Endodermal cell (in vitro differentiated cells): ENCODE measurements around the gene CCDC102A. TPM values are rescaled to one million over a fixed set of nuclear protein-coding genes. Genes with fewer than 3 reads are reported as not detected.

Source experiments
- DNase-seq: peaks from one replicate; pipeline ENCODE4 v3.0.0-alpha.2; 2017
- H3K27ac ChIP-seq: 2 replicates; pipeline ENCODE4 v1.5.1; 2013; ENCODE audit warnings: mild to moderate bottlenecking, low read depth, low read length, moderate library complexity
- H3K27me3 ChIP-seq: 2 replicates; pipeline ENCODE4 v1.6.1; 2013; ENCODE audit warnings: mild to moderate bottlenecking, low read length, moderate library complexity; ENCODE audit not compliant: insufficient read depth, control insufficient read depth, poor library complexity, severe bottlenecking
- H3K36me3 ChIP-seq: 2 replicates; pipeline ENCODE4 v1.7.0; 2013; ENCODE audit warnings: mild to moderate bottlenecking, low read length, moderate library complexity; ENCODE audit not compliant: control insufficient read depth, insufficient read depth
- H3K4me1 ChIP-seq: one replicate; pipeline ENCODE4 v1.7.0; 2013; ENCODE audit warnings: low read length; ENCODE audit not compliant: control insufficient read depth, insufficient read depth
- H3K4me3 ChIP-seq: 2 replicates; pipeline ENCODE4 v1.5.1; 2013; ENCODE audit warnings: mild to moderate bottlenecking, low read length, moderate library complexity
- H3K9ac ChIP-seq: 2 replicates; pipeline ENCODE4 v1.6.1; 2013; ENCODE audit warnings: mild to moderate bottlenecking, low read length, moderate library complexity; ENCODE audit not compliant: poor library complexity, severe bottlenecking; ENCODE audit errors: extremely low read depth
- H3K9me3 ChIP-seq: 2 replicates; pipeline ENCODE4 v1.6.1; 2013; ENCODE audit warnings: mild to moderate bottlenecking, low read length, moderate library complexity; ENCODE audit not compliant: control insufficient read depth
- H3K27ac Mint-ChIP-seq: 2 replicates; pipeline ENCODE4 v1.8.0; 2020; ENCODE audit warnings: mixed read lengths
- H3K27me3 Mint-ChIP-seq: 2 replicates; pipeline ENCODE4 v1.8.0; 2021; ENCODE audit warnings: mild to moderate bottlenecking, mixed read lengths; ENCODE audit not compliant: insufficient read depth
- H3K36me3 Mint-ChIP-seq: 2 replicates; pipeline ENCODE4 v1.8.0; 2020; ENCODE audit warnings: low read depth, mixed read lengths
- H3K4me1 Mint-ChIP-seq: 2 replicates; pipeline ENCODE4 v1.8.0; 2020; ENCODE audit warnings: mixed read lengths
- H3K4me3 Mint-ChIP-seq: 2 replicates; pipeline ENCODE4 v1.8.0; 2020; ENCODE audit warnings: mild to moderate bottlenecking, moderate library complexity, mixed read lengths
- H3K9me3 Mint-ChIP-seq: 2 replicates; pipeline ENCODE4 v1.8.0; 2020; ENCODE audit warnings: mild to moderate bottlenecking, mixed read lengths
- CTCF ChIP-seq: fragments of 200-600 bp; sonication (generic); conservative IDR thresholded peaks from 2 replicates; pipeline ENCODE4 v1.5.0; 2021; ENCODE audit warnings: antibody characterized with exemption, mild to moderate bottlenecking
- WGBS, 2 experiments: methylation state at CpG; one replicate each; pipeline versions ENCODE4 v1.1.5 to v1.1.7; 2013; ENCODE audit warnings: missing lambda C conversion rate in 2 of 2, mixed read lengths in 1 of 2; ENCODE audit not compliant: insufficient coverage in 1 of 2, insufficient read length in 1 of 2; 5-methylcytosine and 5-hydroxymethylcytosine counted together
- total RNA-seq, 2 donors: library from RNA; stranded (reverse); fragmentation: NEBNext Ultra II Directional in 1 of 2; extraction: Animal tissue kit (Norgen Biotek cat#: 25700) in 1 of 2; gene quantifications; 2 replicates in 1 of 2; 3 replicates in 1 of 2; pipeline ENCODE4 v1.2.1, GENCODE V29; 2021

CCDC102A gene
- total RNA-seq, 2 donors from 2014 or later, result 6.7 to 9.8 TPM

DNA sequence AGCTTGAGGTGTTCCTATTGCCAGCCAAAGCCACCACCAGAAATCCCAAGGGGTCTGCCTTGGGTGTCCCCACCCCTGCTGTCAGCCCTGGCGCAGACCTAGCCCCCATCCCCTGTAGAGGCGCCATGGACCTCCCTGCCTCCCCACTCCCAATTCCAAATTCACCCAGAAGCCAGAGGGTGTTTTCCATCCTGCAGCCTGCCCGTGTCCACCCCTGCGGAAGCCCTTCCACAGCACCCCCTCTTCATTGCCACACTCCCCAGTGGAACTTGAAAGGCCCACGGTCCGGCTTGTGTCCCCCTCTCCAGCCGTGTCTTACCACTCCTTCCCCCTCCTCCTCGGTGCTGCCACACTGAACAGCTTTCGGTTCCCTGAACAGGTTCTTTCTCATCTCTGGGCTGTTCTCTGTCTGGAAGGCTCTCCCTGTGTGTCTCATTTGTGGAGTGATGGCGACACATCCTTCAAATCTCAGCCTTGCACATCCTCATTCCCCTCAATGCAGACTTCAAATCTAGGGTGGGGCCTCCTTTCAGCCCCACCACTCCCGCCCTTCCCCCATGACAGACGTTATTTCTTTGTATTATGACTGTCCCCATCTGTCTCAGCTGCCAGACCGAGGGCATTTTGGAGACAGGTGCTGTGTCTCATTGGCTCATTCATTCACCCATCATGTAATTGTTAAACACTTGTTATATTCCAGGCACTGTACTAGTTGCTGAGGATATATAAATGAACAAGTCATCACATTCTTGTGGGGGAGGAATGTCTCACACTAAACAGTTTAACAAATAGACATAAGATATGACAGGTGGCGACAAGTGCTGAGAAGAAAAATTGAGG, 42.4 kb upstream of the CCDC102A start:
- Mint-ChIP-seq H3K9me3 (no peaks in the 10 kb centered on the region), H3K4me1 (no peaks in the 10 kb centered on the region), H3K27ac (no peak overlapping the region), H3K36me3 (no peaks in the 10 kb centered on the region), H3K27me3 (peaks cover 7% of the 10 kb centered on the region), H3K4me3 (no peak overlapping the region)
- Histone ChIP-seq H3K36me3 (no peaks in the 10 kb centered on the region), H3K27me3 (no peaks in the 10 kb centered on the region), H3K4me1 (no peaks in the 10 kb centered on the region), H3K27ac (no peak overlapping the region), H3K4me3 (no peak overlapping the region), H3K9me3 (no peaks in the 10 kb centered on the region), H3K9ac (no peak overlapping the region)
- DNase-seq, result no peak
- 87 to 95% methylated on average over 10 to 14 of the region's 14 CpGs for WGBS, 2 experiments
- no peak for TF ChIP-seq CTCF

DNA sequence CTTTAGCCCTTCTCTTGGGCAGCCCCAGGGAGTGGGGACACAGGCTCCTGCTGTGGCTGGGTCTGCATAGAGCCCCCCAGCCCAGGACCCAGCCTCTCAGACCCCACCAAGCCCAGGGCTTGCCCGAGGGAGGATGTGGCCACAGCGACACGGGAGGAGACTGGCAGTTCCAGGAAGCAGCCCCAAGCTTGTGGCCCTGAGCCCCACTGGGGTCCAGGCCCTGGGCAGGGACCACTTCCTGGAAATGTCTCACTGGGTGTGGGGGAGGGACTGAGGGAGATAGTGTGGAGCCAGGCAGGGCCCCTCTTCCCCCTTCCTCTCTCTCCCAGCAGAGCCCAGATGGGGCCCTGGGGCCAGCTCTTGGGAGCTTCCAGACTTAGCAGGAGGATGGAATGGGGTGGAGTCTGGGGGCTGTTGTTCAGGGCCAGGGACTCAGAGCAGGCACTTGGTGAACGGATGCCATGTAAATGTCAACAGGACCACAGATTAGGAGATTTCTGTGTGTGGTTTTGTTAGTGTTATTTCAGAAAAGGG, 41.4 kb upstream of the CCDC102A start:
- H3K27me3 ChIP-seq, result no peaks in the 10 kb centered on the region
- no peaks in the 10 kb centered on the region for H3K36me3 ChIP-seq
- no peak overlapping the region for H3K27ac Mint-ChIP-seq
- DNase-seq, result no peak
- no peak overlapping the region for H3K27ac ChIP-seq
- H3K4me3 ChIP-seq, result no peak overlapping the region
- H3K4me1 Mint-ChIP-seq, result no peaks in the 10 kb centered on the region
- H3K4me3 Mint-ChIP-seq, result no peak overlapping the region
- H3K9me3 ChIP-seq, result no peaks in the 10 kb centered on the region
- H3K9me3 Mint-ChIP-seq, result no peaks in the 10 kb centered on the region
- no peak overlapping the region for H3K9ac ChIP-seq
- no peak for TF ChIP-seq CTCF
- H3K36me3 Mint-ChIP-seq, result no peaks in the 10 kb centered on the region
- WGBS, 2 experiments, result 86% methylated on average over 4 of the region's 4 CpGs; no CpG with 5 or more reads in 1 of the 2 experiments
- H3K27me3 Mint-ChIP-seq, result peaks cover 6% of the 10 kb centered on the region
- no peaks in the 10 kb centered on the region for H3K4me1 ChIP-seq

DNA sequence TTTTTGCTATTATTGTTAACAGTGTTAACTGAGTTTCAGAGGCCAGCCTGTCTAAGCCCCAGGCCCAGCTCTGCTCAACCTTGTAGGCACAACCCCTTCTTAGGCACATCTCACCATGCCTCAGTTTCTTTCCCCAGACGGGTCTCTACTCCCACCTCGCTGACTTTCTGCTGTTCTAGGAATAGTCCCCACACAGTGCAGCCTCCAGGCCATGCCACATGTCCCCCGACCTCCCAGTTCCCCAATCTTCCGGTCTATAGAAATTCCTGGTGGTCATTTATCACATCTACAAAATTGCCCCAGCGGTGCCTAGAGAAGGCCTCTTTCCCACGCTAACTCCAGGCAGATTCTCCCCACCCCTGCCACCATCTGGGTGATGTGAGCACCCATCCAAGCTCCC, 40.8 kb upstream of the CCDC102A start:
- Histone ChIP-seq H3K27me3 (no peaks in the 10 kb centered on the region), H3K9me3 (no peaks in the 10 kb centered on the region), H3K36me3 (no peaks in the 10 kb centered on the region), H3K4me3 (no peak overlapping the region), H3K4me1 (no peaks in the 10 kb centered on the region), H3K9ac (no peak overlapping the region), H3K27ac (no peak overlapping the region)
- H3K27me3 Mint-ChIP-seq, result peaks cover 6% of the 10 kb centered on the region
- no peaks in the 10 kb centered on the region for H3K4me1 Mint-ChIP-seq
- 85 to 97% methylated on average over 3 to 6 of the region's 6 CpGs for WGBS, 2 experiments
- no peak for DNase-seq
- no peaks in the 10 kb centered on the region for H3K9me3 Mint-ChIP-seq
- H3K36me3 Mint-ChIP-seq, result no peaks in the 10 kb centered on the region
- TF ChIP-seq CTCF, result no peak
- no peak overlapping the region for H3K27ac Mint-ChIP-seq
- no peak overlapping the region for H3K4me3 Mint-ChIP-seq
